ENCODE results near the gene JPT2. TPM values are rescaled to one million over a fixed set of nuclear protein-coding genes. Genes with fewer than 3 reads are reported as not detected.

The JPT2 gene
- total and polyA plus RNA-seq, 2 experiments from 2014 or later: 43.8 to 139 TPM

DNA sequence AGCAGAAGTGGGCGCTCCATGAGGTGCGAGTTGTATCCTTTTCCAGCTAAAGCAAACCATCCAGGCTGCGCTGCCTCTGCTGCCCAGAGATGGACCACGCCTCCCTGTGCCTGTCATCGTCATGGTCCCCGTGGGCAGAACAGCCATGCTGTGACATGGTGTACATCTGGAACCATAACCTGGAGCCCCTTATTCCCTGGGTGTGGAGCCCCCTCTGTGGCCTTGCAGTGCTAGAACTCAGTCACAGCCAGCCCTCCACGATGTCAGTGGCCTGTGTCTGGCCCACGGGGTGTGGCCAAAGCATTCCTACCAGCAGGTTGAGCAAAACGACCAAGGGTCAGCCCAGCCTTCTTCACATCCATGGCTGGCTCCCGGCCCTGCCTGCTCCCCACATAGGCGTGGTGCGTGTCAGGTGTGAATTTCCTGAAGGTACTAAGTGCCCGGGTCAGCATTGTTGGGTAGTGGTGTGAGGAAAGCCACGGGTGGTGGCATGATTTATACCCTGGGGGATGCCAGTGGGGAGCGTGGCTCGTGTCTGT, 22.7 kb upstream of the JPT2 start:
- TF ChIP-seq EZH2 (IDR thresholded peaks at IDR 0.05; ENCODE audit: low read depth, unreplicated experiment) (no peak), STAT1 (IDR thresholded peaks at IDR 0.05; ENCODE audit: unreplicated experiment) (no peak), EZH2phosphoT487 (IDR thresholded peaks at IDR 0.05; ENCODE audit: unreplicated experiment) (no peak), ETS1 (IDR thresholded peaks at IDR 0.05) (no peak), CTCF (conservative IDR thresholded peaks at IDR 0.05; ENCODE audit: low read depth in 2 of 2) (no peak)
- TF ChIP-seq, protein P1, sequence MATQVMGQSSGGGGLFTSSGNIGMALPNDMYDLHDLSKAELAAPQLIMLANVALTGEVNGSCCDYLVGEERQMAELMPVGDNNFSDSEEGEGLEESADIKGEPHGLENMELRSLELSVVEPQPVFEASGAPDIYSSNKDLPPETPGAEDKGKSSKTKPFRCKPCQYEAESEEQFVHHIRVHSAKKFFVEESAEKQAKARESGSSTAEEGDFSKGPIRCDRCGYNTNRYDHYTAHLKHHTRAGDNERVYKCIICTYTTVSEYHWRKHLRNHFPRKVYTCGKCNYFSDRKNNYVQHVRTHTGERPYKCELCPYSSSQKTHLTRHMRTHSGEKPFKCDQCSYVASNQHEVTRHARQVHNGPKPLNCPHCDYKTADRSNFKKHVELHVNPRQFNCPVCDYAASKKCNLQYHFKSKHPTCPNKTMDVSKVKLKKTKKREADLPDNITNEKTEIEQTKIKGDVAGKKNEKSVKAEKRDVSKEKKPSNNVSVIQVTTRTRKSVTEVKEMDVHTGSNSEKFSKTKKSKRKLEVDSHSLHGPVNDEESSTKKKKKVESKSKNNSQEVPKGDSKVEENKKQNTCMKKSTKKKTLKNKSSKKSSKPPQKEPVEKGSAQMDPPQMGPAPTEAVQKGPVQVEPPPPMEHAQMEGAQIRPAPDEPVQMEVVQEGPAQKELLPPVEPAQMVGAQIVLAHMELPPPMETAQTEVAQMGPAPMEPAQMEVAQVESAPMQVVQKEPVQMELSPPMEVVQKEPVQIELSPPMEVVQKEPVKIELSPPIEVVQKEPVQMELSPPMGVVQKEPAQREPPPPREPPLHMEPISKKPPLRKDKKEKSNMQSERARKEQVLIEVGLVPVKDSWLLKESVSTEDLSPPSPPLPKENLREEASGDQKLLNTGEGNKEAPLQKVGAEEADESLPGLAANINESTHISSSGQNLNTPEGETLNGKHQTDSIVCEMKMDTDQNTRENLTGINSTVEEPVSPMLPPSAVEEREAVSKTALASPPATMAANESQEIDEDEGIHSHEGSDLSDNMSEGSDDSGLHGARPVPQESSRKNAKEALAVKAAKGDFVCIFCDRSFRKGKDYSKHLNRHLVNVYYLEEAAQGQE (IDR thresholded peaks at IDR 0.05; ENCODE audit: unreplicated experiment): no peak
- TF ChIP-seq, protein P2, sequence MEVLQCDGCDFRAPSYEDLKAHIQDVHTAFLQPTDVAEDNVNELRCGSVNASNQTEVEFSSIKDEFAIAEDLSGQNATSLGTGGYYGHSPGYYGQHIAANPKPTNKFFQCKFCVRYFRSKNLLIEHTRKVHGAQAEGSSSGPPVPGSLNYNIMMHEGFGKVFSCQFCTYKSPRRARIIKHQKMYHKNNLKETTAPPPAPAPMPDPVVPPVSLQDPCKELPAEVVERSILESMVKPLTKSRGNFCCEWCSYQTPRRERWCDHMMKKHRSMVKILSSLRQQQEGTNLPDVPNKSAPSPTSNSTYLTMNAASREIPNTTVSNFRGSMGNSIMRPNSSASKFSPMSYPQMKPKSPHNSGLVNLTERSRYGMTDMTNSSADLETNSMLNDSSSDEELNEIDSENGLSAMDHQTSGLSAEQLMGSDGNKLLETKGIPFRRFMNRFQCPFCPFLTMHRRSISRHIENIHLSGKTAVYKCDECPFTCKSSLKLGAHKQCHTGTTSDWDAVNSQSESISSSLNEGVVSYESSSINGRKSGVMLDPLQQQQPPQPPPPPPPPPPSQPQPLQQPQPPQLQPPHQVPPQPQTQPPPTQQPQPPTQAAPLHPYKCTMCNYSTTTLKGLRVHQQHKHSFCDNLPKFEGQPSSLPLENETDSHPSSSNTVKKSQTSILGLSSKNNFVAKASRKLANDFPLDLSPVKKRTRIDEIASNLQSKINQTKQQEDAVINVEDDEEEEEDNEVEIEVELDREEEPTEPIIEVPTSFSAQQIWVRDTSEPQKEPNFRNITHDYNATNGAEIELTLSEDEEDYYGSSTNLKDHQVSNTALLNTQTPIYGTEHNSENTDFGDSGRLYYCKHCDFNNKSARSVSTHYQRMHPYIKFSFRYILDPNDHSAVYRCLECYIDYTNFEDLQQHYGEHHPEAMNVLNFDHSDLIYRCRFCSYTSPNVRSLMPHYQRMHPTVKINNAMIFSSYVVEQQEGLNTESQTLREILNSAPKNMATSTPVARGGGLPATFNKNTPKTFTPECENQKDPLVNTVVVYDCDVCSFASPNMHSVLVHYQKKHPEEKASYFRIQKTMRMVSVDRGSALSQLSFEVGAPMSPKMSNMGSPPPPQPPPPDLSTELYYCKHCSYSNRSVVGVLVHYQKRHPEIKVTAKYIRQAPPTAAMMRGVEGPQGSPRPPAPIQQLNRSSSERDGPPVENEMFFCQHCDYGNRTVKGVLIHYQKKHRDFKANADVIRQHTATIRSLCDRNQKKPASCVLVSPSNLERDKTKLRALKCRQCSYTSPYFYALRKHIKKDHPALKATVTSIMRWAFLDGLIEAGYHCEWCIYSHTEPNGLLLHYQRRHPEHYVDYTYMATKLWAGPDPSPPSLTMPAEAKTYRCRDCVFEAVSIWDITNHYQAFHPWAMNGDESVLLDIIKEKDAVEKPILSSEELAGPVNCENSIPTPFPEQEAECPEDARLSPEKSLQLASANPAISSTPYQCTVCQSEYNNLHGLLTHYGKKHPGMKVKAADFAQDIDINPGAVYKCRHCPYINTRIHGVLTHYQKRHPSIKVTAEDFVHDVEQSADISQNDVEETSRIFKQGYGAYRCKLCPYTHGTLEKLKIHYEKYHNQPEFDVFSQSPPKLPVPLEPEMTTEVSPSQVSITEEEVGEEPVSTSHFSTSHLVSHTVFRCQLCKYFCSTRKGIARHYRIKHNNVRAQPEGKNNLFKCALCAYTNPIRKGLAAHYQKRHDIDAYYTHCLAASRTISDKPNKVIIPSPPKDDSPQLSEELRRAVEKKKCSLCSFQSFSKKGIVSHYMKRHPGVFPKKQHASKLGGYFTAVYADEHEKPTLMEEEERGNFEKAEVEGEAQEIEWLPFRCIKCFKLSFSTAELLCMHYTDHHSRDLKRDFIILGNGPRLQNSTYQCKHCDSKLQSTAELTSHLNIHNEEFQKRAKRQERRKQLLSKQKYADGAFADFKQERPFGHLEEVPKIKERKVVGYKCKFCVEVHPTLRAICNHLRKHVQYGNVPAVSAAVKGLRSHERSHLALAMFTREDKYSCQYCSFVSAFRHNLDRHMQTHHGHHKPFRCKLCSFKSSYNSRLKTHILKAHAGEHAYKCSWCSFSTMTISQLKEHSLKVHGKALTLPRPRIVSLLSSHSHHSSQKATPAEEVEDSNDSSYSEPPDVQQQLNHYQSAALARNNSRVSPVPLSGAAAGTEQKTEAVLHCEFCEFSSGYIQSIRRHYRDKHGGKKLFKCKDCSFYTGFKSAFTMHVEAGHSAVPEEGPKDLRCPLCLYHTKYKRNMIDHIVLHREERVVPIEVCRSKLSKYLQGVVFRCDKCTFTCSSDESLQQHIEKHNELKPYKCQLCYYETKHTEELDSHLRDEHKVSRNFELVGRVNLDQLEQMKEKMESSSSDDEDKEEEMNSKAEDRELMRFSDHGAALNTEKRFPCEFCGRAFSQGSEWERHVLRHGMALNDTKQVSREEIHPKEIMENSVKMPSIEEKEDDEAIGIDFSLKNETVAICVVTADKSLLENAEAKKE (CRISPR knock-in tag; IDR thresholded peaks at IDR 0.05): no peak
- DNase-seq (ENCODE audit: low spot score): no peak
- no peaks in the 10 kb centered on the region for H3F3A ChIP-seq (replicated peaks; ENCODE audit: low read depth)
- Mint-ChIP-seq H3K27me3 (ENCODE audit: insufficient read depth, low read depth, poor library complexity) (peaks cover 11% of the 10 kb centered on the region), H3K27ac (no peak overlapping the region), H3K4me3 (no peak overlapping the region), H3K36me3 (ENCODE audit: low read depth) (peaks cover 48% of the 10 kb centered on the region), H3K9me3 (no peaks in the 10 kb centered on the region; the same call in 1 of the 3 replicates), H3K4me1 (no peaks in the 10 kb centered on the region; the same call in 2 of the 3 replicates)
- H4K20me1 ChIP-seq (replicated peaks; ENCODE audit: insufficient read depth): peaks cover 9% of the 10 kb centered on the region
- H3K36me3 ChIP-seq (ENCODE audit: insufficient read depth): peaks cover 3% of the 10 kb centered on the region; the same call in 1 of the 2 replicates
- ATAC-seq: no peak
- H3K4me1 ChIP-seq (ENCODE audit: insufficient read depth): no peaks in the 10 kb centered on the region
- no peak overlapping the region for H3K4me2 ChIP-seq
- no peak overlapping the region for H3K27ac ChIP-seq (ENCODE audit: low read depth)
- no peaks in the 10 kb centered on the region for H3K27me3 ChIP-seq (ENCODE audit: insufficient read depth)
- no peaks in the 10 kb centered on the region for H3K9me2 ChIP-seq (ENCODE audit: insufficient read depth)
- no peak overlapping the region for H2AFZ ChIP-seq
- no peak overlapping the region for H3K4me3 ChIP-seq
- H3K79me2 ChIP-seq (replicated peaks; ENCODE audit: insufficient read depth): no peaks in the 10 kb centered on the region; the same call in 1 of the 2 replicates
